Vagina (tissue), 2 donors: ENCODE data around the gene NUDT2.

Source experiments
- POLR2A ChIP-seq, 2 donors: fragments of 450-650 bp; IDR thresholded peaks; one replicate each; pipeline ENCODE4 v1.6.1; 2017; ENCODE audit warnings: antibody characterized with exemption in 2 of 2, mild to moderate bottlenecking in 2 of 2, moderate library complexity in 2 of 2
- POLR2AphosphoS5 ChIP-seq, 2 donors: sonication (generic); formaldehyde crosslinking; IDR thresholded peaks; one replicate each; pipeline ENCODE4 v1.9.0; 2017; ENCODE audit warnings: antibody characterized with exemption in 2 of 2, mild to moderate bottlenecking in 2 of 2, low read depth in 1 of 2; ENCODE audit not compliant: insufficient read depth in 1 of 2
- TF ChIP-seq, protein P1 (sequence below), 3 experiments: fragments of 450-650 bp in 2 of 3; fragments of 200-600 bp in 1 of 3; sonication (generic) in 1 of 3; IDR thresholded peaks; one replicate each; pipeline ENCODE4 v1.5.1; 2017 to 2019; ENCODE audit warnings: antibody characterized with exemption in 3 of 3, mild to moderate bottlenecking in 2 of 3, moderate library complexity in 2 of 3

GRCh38 chr9:34347800-34348158 is 18.4 kb downstream of the NUDT2 start:
- TF ChIP-seq, protein P1, sequence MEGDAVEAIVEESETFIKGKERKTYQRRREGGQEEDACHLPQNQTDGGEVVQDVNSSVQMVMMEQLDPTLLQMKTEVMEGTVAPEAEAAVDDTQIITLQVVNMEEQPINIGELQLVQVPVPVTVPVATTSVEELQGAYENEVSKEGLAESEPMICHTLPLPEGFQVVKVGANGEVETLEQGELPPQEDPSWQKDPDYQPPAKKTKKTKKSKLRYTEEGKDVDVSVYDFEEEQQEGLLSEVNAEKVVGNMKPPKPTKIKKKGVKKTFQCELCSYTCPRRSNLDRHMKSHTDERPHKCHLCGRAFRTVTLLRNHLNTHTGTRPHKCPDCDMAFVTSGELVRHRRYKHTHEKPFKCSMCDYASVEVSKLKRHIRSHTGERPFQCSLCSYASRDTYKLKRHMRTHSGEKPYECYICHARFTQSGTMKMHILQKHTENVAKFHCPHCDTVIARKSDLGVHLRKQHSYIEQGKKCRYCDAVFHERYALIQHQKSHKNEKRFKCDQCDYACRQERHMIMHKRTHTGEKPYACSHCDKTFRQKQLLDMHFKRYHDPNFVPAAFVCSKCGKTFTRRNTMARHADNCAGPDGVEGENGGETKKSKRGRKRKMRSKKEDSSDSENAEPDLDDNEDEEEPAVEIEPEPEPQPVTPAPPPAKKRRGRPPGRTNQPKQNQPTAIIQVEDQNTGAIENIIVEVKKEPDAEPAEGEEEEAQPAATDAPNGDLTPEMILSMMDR (IDR thresholded peaks at IDR 0.05) = no peak
- TF ChIP-seq POLR2A (IDR thresholded peaks at IDR 0.05) = no peak
- TF ChIP-seq POLR2AphosphoS5 (IDR thresholded peaks at IDR 0.05; ENCODE audit: insufficient read depth in 1 of 2, low read depth in 1 of 2) = no peak
